WTC11 (cell line): ENCODE data around the gene PTPRG. TPM values are rescaled to one million over a fixed set of nuclear protein-coding genes. Genes with fewer than 3 reads are reported as not detected.

ENCODE experiments used
- ATAC-seq: fragments of 200-7000 bp; cut with Tn5 transposase; 2 replicates; pipeline ENCODE4 v1.10.0; 2021; ENCODE audit warnings: mild to moderate bottlenecking, moderate library complexity
- CTCF ChIA-PET: fragments of 300-600 bp; sonication (Branson Sonifier 250); formaldehyde crosslinking; loops from one replicate; lab custom pipeline; 2021; ENCODE audit warnings: antibody characterized with exemption; lab: Charles Lee
- POLR2A ChIA-PET: fragments of 350-600 bp; sonication (Branson Sonifier 250); formaldehyde crosslinking; loops from one replicate; lab custom pipeline; 2021; ENCODE audit warnings: antibody characterized with exemption; lab: Charles Lee
- DNase-seq: peaks from one replicate; pipeline ENCODE4 v3.0.0; 2021; ENCODE audit warnings: low spot score
- H3K27ac Mint-ChIP-seq: 2 replicates; pipeline ENCODE4 v1.8.0; 2021; ENCODE audit warnings: mixed read lengths
- H3K27me3 Mint-ChIP-seq: 2 replicates; pipeline ENCODE4 v1.8.0; 2021; ENCODE audit warnings: low read depth, mild to moderate bottlenecking, moderate library complexity, mixed read lengths
- H3K36me3 Mint-ChIP-seq: 2 replicates; pipeline ENCODE4 v1.8.0; 2021; ENCODE audit warnings: mixed read lengths
- H3K4me1 Mint-ChIP-seq: 2 replicates; pipeline ENCODE4 v1.8.0; 2022; ENCODE audit warnings: mixed read lengths
- H3K4me3 Mint-ChIP-seq: 2 replicates; pipeline ENCODE4 v1.8.0; 2021; ENCODE audit warnings: mild to moderate bottlenecking, moderate library complexity, mixed read lengths
- H3K9me3 Mint-ChIP-seq: 2 replicates; pipeline ENCODE4 v1.8.0; 2021; ENCODE audit warnings: mixed read lengths
- ARID4B ChIP-seq: sonication (generic); formaldehyde crosslinking; IDR thresholded peaks from 2 replicates; pipeline ENCODE4 v1.8.0; 2023; ENCODE audit warnings: missing genetic modification reagents, mild to moderate bottlenecking, borderline replicate concordance
- ATF1 ChIP-seq: sonication (generic); formaldehyde crosslinking; IDR thresholded peaks from 2 replicates; pipeline ENCODE4 v1.8.1; 2023; ENCODE audit warnings: mild to moderate bottlenecking, moderate library complexity, missing genetic modification reagents
- ATF2 ChIP-seq: sonication (generic); formaldehyde crosslinking; IDR thresholded peaks from 2 replicates; pipeline ENCODE4 v1.8.1; 2022; ENCODE audit warnings: low read depth, missing genetic modification reagents, borderline replicate concordance
- CREM ChIP-seq: sonication (generic); formaldehyde crosslinking; IDR thresholded peaks from 2 replicates; pipeline ENCODE4 v1.8.1; 2022; ENCODE audit warnings: mild to moderate bottlenecking, missing genetic modification reagents, moderate library complexity
- FOXP1 ChIP-seq: sonication (generic); formaldehyde crosslinking; IDR thresholded peaks from 2 replicates; pipeline ENCODE4 v1.8.0; 2022; ENCODE audit warnings: missing genetic modification reagents, mild to moderate bottlenecking, moderate library complexity, borderline replicate concordance
- IRF2 ChIP-seq: sonication (generic); formaldehyde crosslinking; IDR thresholded peaks from 2 replicates; pipeline ENCODE4 v1.8.0; 2022; ENCODE audit warnings: low read depth, missing genetic modification reagents, borderline replicate concordance
- JUN ChIP-seq: sonication (generic); formaldehyde crosslinking; IDR thresholded peaks from 2 replicates; pipeline ENCODE4 v1.8.0; 2023; ENCODE audit warnings: mild to moderate bottlenecking, missing genetic modification reagents
- MXD4 ChIP-seq: fragments of 250-450 bp; sonication (Bioruptor Pico); IDR thresholded peaks from 2 replicates; pipeline ENCODE4 v1.8.0; 2021; ENCODE audit warnings: mild to moderate bottlenecking, moderate library complexity, borderline replicate concordance
- MYBL2 ChIP-seq: sonication (generic); formaldehyde crosslinking; IDR thresholded peaks from 2 replicates; pipeline ENCODE4 v1.8.1; 2023; ENCODE audit warnings: mild to moderate bottlenecking, moderate library complexity, missing genetic modification reagents
- NR1H2 ChIP-seq: sonication (generic); formaldehyde crosslinking; IDR thresholded peaks from 2 replicates; pipeline ENCODE4 v1.9.0; 2021; ENCODE audit warnings: mild to moderate bottlenecking, moderate library complexity, missing genetic modification reagents
- PRRX2 ChIP-seq: fragments of 250-450 bp; sonication (Bioruptor Pico); IDR thresholded peaks from 2 replicates; pipeline ENCODE4 v1.8.0; 2021; ENCODE audit warnings: mild to moderate bottlenecking
- RORB ChIP-seq: fragments of 250-450 bp; sonication (Bioruptor Pico); IDR thresholded peaks from 2 replicates; pipeline ENCODE4 v1.9.0; 2021; ENCODE audit warnings: mild to moderate bottlenecking
- TCF7 ChIP-seq: sonication (generic); formaldehyde crosslinking; IDR thresholded peaks from 2 replicates; pipeline ENCODE4 v1.8.0; 2022; ENCODE audit warnings: mild to moderate bottlenecking, low read depth, missing genetic modification reagents, moderate library complexity
- ZNF263 ChIP-seq: sonication (generic); formaldehyde crosslinking; IDR thresholded peaks from 2 replicates; pipeline ENCODE4 v1.8.1; 2022; ENCODE audit warnings: low read depth, mild to moderate bottlenecking, moderate library complexity, missing genetic modification reagents
- ZNF416 ChIP-seq: fragments of 250-450 bp; sonication (Bioruptor Pico); IDR thresholded peaks from 2 replicates; pipeline ENCODE4 v1.9.0; 2021; ENCODE audit warnings: mild to moderate bottlenecking, inconsistent platforms
- ZNF512 ChIP-seq: sonication (generic); formaldehyde crosslinking; IDR thresholded peaks from 2 replicates; pipeline ENCODE4 v1.8.1; 2022; ENCODE audit warnings: missing genetic modification reagents, borderline replicate concordance
- total RNA-seq: library from RNA; stranded (reverse); gene quantifications from 3 replicates; pipeline ENCODE4 v1.2.3, GENCODE V29; 2021
- TF ChIP-seq, protein P1 (sequence below): sonication (generic); formaldehyde crosslinking; IDR thresholded peaks from 2 replicates; pipeline ENCODE4 v1.8.1; 2023; ENCODE audit warnings: mild to moderate bottlenecking, missing genetic modification reagents, moderate library complexity
- TF ChIP-seq, protein P2 (sequence below): sonication (generic); formaldehyde crosslinking; IDR thresholded peaks from 2 replicates; pipeline ENCODE4 v1.8.1; 2023; ENCODE audit warnings: mild to moderate bottlenecking, moderate library complexity, missing genetic modification reagents

Gene PTPRG
- total RNA-seq, 1 experiment from 2014 or later = 106 TPM

DNA sequence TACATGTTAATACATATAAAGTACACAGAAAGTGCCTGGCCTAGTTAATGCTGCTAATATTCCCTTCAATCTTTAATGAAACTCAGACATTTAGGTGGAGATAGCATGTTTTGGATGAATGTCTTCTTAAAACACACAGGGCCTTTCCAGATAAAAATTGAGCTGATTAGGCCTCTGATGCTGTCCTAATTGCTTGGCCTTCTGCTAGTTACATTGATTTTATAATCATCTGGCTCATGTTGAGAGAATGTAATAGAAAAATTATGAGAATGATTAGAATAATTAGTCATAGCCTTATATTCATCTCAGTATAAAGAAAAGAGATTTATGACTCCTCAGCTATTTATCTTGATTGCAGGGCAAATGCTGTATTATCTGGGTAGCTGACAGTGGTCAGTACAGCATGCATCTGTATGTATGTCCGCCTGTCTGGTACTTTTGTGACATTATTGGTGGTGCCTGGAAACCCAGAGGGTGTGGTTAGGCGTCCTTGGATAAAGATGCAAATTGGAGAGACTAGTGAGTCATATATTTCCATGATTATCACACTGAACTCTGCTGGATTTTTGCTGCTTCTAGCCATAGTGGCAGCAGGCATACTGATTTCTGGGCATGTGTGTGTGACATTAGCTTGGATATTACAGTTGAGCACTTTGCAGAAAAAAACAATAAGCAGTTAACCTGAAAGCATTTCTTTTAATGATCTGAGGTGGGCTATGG, 691.2 kb downstream of the PTPRG start:
- H3K27ac Mint-ChIP-seq = no peak overlapping the region
- ChIA-PET POLR2A (no interaction called here), CTCF (interaction anchor here (0.6 kb wide), 1 partner anchor 163 kb away, joined by 5 read pairs; no protein-coding TSS in a partner anchor)
- H3K4me3 Mint-ChIP-seq = no peak overlapping the region
- DNase-seq (no peak), ATAC-seq (no peak)
- H3K27me3 Mint-ChIP-seq = no peaks in the 10 kb centered on the region
- peaks cover 3% of the 10 kb centered on the region; the same call in 1 of the 2 replicates for H3K36me3 Mint-ChIP-seq
- peaks cover 15% of the 10 kb centered on the region for H3K4me1 Mint-ChIP-seq
- H3K9me3 Mint-ChIP-seq = no peaks in the 10 kb centered on the region
- TF ChIP-seq JUN (CRISPR knock-in tag) = no peak
- no peak for TF ChIP-seq ZNF263 (CRISPR knock-in tag)
- TF ChIP-seq FOXP1 = no peak
- TF ChIP-seq ZNF512 (CRISPR knock-in tag) = no peak
- no peak for TF ChIP-seq PRRX2 (CRISPR knock-in tag)
- TF ChIP-seq, protein P1, sequence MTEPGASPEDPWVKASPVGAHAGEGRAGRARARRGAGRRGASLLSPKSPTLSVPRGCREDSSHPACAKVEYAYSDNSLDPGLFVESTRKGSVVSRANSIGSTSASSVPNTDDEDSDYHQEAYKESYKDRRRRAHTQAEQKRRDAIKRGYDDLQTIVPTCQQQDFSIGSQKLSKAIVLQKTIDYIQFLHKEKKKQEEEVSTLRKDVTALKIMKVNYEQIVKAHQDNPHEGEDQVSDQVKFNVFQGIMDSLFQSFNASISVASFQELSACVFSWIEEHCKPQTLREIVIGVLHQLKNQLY = no peak
- no peak for TF ChIP-seq TCF7 (CRISPR knock-in tag)

- Mint-ChIP-seq H3K4me3 (no peak overlapping the region), H3K27ac (no peak overlapping the region), H3K4me1 (peaks cover 7% of the 10 kb centered on the region), H3K27me3 (no peaks in the 10 kb centered on the region), H3K36me3 (peaks cover 3% of the 10 kb centered on the region; the same call in 1 of the 2 replicates), H3K9me3 (no peaks in the 10 kb centered on the region)
- TF ChIP-seq ZNF512 (CRISPR knock-in tag) (no peak), IRF2 (CRISPR knock-in tag) (no peak), MYBL2 (CRISPR knock-in tag) (no peak), ATF1 (CRISPR knock-in tag) (no peak), ZNF416 (CRISPR knock-in tag) (no peak), MXD4 (CRISPR knock-in tag) (no peak), ARID4B (no peak), RORB (no peak), ATF2 (CRISPR knock-in tag) (no peak), NR1H2 (CRISPR knock-in tag) (no peak), CREM (no peak)
- TF ChIP-seq, protein P2, sequence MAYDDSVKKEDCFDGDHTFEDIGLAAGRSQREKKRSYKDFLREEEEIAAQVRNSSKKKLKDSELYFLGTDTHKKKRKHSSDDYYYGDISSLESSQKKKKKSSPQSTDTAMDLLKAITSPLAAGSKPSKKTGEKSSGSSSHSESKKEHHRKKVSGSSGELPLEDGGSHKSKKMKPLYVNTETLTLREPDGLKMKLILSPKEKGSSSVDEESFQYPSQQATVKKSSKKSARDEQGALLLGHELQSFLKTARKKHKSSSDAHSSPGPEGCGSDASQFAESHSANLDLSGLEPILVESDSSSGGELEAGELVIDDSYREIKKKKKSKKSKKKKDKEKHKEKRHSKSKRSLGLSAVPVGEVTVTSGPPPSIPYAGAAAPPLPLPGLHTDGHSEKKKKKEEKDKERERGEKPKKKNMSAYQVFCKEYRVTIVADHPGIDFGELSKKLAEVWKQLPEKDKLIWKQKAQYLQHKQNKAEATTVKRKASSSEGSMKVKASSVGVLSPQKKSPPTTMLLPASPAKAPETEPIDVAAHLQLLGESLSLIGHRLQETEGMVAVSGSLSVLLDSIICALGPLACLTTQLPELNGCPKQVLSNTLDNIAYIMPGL = no peak
- ChIA-PET CTCF (interaction anchor here (1.0 kb wide), 1 partner anchor 21 kb away, joined by 4 read pairs; no protein-coding TSS in a partner anchor), POLR2A (no interaction called here)
- DNase-seq (no peak), ATAC-seq (no peak)
Observed at GRCh38 chr3:62253971-62254370, 692.6 kb downstream of the PTPRG start.
